HG02943 (cell line): ENCODE data around the gene C1QTNF1.
"Not testable (repeated sequence)": the region's sequence is repeated elsewhere in the genome, so short reads cannot be mapped to it uniquely, and the experiment has no call there.

Experiments
- ATAC-seq: cut with Tn5 transposase; IDR thresholded peaks from one replicate; pipeline ENCODE4 v1.9.1; 2021; ENCODE audit warnings: mild to moderate bottlenecking, low read depth, moderate library complexity; ENCODE audit not compliant: unreplicated experiment

Gene C1QTNF1

GRCh38 chr17:79005063-79005861 is 18.7 kb upstream of the C1QTNF1 start:
- no peak for ATAC-seq

DNA sequence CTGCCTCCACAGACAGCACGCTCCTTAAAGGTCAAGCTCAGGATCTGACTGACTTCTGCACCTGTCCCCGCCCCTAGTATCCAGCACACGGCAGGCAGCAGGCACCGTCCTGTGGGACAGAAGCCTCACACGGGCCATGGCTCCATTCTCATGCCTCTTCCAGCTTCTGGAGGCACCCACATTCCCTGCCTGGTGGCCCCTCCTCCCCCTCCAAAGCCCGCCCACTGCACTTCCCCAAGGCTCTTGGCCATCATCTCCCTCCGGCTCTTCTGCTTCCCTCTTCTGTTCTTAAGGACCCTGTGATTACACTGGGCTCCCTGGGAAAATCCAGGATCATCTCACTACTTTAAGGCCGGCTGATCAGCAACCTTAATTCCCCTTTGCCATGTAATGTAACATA is 17.9 kb upstream of the C1QTNF1 start:
- no peak for ATAC-seq

GRCh38 chr17:79006794-79007503 is 17.0 kb upstream of the C1QTNF1 start:
- ATAC-seq: no peak

DNA sequence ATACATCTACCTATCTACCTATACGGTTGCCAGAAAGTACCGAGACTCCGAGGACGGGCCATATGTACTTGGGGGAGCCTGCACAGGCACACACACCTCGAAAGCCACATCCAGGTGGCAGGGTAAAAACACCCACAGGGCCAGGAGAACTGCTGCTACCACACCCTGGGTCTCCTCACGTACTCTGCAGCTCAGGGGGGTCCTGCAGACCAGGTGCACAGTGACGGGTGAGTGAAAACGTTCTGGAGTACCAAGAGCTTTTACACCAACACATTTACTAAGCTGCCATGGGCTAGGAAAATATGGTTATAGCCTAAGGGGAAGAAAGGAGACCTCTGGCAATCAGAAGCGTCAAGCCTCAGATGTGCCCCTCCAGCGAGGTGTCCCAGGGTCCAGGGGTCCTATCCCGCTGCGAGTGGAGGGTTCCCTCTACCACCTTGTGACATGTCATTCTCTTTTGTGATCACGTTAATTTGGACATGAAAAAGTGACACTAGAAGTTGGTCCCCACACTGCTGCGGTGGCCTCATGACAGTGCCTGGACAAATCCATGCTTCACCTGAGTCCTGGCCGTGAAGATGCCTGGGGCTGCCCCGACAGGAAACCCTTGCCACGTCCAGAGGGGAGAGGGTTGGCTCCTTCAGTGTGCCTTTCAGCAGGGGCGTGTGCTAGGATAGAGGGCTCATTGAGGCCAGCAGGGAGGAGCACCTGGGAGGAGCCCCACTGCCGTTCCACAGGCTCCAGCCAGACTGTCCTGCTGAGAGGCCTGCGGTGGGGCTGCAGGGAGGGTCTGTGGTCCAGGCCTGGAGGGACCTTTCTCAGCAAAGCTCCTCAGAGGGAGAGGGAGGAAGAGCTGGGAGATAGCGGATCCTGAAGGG is 16.2 kb upstream of the C1QTNF1 start:
- ATAC-seq: no peak

GRCh38 chr17:79008666-79009387 is 15.1 kb upstream of the C1QTNF1 start:
- ATAC-seq: no peak

DNA sequence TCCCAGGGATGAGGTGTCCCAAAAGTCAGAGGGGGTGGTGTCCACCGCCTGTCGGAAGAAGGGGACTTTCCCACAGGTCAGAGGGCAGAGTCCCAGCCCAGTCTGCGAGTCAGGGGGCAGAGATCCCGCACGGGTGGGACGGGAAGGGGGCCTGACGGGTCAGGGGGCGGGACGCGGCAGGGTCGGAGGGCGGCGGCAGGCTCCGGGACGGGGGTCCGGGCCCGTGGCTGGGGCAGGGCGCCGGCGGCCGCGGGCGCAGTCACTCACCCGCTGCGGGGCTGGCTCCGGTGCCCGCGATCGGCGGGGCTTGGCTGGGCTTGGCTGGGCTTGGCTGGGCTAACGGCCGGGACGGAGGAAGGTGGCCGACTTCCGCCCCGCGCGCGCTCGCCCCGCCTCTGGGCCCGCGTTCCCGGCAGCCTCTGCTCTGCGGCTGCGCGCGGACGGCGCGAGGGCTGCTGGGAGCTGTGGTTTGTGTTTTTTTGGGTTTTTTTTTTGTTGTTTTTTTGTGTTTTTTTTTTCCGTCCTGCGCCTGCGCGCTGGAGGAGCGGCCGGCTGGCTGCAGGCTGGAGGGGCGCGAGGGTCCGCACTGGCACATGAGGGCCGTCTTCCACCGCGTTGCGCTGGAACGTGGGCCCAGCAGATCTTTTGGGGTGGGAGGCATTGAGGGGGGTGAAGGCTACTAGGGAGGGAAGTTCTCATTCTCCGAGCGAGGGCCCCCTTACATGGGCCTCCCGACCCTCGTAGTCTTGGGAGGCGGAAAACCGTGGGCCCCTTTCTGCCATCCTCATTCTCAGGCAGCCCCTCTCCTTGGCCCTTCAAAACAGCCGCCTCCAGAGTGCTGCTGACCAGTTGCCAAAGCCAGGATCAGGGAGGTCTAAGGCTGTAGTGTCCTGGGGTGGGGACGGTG is 14.3 kb upstream of the C1QTNF1 start, which contains the start of gene CANT1:
Gene CANT1, minus strand, starts transcription at position 368 of the 907 bp plus-strand sequence. CDS start 12,142 bp downstream, outside the sequence.
- peak; percentile 82 for ATAC-seq

GRCh38 chr17:79010304-79010646 is 13.7 kb upstream of the C1QTNF1 start:
- no peak for ATAC-seq

DNA sequence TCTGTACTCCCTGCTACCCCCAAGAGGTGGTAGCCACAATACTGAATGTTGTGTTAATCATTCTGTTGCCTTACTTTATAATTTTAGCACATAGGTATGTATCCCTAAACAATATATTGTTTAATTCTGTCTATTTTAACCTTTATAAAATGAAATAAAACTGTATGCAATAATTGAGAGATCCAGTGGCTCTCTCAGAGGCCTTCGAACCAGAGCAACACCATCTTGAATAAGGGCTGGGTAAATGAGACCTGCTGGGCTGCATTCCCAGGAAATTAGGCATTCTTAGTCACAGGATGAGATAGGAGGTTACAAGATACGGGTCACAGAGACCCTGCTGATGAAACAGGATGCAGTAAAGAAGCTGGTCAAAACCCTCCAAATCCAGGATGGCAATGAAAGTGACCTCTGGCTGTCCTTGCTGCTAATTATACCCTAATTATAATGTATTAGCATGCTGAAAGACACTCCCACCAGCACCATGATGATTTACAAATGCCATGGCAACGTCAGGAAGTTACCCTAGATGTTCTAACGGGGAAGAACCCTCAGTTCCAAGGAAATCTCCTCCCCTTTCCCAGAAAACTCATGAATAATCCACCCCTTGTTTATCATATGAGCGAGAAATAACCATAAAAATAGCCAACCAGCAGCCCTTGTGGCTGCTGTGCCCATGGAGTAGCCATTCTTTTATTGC is 12.4 kb upstream of the C1QTNF1 start:
- no peak for ATAC-seq

DNA sequence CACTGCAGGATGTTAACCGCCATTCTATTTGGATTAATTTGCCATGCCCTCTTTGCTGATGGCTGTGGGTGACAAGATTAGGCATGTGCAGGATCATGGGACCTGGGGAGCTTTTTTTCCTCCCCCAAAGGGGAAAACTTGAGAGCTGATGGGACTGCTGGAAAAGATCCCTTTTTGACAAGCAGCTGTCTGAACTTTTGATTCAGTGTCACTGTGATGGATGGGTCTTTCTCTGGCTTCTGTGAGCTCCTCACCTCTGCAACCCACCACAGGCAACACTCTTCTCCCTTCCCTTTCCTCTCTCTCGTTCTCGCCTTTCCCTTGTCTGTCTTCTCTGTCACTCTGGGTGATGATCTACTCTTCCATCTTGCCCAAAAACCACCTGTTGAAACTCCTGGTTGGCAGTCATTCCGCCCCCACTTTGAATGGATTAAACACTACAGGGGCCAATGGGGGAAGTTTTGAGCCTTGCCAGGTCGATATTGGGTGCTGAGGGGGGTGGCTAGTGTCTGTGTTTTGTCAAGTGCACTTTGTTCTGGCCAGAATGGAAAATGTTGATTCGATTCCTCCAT is 11.3 kb upstream of the C1QTNF1 start:
- no peak for ATAC-seq

DNA sequence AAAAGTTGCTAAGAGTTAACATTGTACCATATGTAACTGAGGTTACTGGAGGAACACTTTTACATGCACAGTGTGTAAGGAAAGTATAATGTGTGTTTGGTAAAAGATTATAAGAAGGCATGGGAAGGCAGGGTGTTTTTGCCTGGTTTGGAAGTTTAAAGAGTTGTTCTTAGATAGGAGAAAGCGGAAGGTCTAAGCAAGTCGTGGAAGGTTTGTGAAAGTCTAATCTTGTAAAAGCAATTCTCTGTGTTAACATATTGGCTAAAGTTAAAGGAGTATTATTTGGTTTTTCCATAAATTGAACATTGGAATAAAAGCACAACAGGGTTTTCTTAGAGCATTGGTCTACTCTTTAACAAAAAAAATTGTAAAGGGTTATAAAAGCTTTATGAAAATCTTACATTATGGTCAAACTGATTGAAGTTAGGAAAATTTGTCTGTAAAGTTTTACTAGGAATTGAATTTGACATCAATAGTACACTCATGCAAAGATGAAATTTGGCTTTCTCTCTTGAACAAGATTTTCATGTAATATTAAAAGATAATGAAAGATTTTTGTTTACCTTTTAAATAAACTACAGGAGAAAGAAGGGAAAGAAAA is 9.7 kb upstream of the C1QTNF1 start:
- ATAC-seq: no peak

DNA sequence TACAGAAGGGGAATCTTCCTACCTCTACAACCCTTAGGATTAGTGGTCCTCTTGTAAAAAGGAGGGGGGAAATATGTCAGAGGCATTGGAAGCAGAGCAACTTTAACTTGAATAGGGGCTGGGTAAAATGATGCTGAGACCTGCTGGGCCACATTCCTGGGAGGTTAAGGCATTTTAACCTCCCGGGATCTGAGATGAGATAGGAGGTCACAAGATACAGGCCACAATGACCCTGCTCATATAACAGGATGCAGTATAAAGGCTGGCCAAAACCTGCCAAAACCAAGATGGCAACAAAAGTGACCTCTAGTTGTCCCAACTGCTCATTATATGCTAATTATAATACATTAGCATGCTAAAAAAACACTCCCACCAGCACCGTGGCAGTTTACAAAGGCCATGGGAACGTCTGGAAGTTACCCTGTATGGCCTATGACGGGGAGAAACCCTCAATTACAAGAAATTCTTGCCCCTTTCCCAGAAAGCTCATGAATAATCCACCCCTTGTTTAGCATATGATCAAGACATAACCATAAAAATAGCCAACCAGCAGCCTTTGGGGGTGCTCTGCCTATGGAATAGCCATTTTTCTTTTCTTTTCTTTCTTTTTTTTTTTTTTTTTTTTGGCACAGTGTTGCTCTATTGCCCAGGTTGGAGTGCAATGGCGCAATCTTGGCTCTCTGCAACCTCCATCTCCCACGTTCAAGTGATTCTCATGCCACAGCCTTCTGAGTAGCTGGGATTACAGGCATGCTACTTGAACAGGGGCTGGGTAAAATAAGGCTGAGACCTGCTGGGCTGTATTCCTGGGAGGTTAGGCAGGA is 6.2 kb upstream of the C1QTNF1 start:
- ATAC-seq: no peak

DNA sequence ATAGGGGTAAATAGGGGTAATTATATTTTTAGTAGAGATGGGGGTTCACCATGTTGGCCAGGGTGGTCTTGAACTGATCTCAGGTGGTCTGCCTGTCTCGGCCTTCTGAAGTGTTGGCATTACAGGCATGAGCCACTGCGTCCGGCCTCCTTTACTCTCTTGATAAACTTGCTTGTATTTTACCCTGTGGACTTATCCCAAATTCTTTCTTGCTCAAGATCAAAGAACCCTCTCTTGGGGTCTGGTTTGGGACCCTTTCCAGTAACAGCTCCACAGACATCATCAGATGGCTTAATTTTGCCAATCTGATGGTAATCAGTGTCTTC is 5.6 kb upstream of the C1QTNF1 start:
- no peak for ATAC-seq

DNA sequence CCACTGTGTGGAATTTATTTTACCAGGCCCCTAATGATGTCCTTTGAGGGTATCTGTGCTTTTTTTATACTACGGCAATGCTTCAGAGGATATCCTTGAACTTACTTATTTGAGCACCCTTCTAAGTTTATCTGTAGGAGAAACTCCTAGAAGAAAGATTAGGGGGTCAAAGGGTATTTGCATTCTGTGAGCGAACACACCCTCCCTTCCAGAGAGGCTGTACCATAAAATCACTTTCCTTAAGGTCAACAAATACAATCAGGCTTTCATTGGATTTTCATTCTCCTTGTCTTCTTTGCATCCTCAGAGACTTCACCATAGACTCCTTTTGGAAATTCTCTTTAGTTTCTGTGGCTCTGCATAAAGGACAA is 4.7 kb upstream of the C1QTNF1 start:
- ATAC-seq: no peak

- no peak for ATAC-seq
These were observed 4.1 kb upstream of the C1QTNF1 start for GRCh38 chr17:79019632-79020584.

- no peak for ATAC-seq
These were observed 3.2 kb upstream of the C1QTNF1 start for GRCh38 chr17:79020631-79021301.

DNA sequence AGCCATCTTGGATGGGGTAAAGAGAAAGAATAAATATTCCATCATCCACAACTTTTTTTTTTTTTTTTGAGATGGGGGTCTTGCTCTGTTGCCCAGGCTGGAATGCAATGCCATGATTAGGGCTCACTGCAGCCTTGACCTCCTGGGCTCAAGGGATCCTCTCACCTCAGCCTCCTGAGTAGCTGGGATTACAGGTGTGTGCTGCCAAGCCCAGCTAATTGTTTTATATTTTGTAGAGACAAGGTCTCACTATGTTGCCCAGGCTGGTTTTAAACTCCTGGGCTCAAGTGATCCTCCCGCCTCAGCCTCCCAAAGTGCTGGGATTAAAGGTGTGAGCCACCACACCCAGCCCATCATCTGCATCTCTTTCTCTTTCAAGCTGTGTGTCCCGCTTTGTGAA is 2.0 kb upstream of the C1QTNF1 start:
- ATAC-seq: not testable (repeated sequence)
